Calu3 (cell line): ENCODE data around the gene ARL17B. TPM values are rescaled to one million over a fixed set of nuclear protein-coding genes. Genes with fewer than 3 reads are reported as not detected.
"Not testable (repeated sequence)": the region's sequence is repeated elsewhere in the genome, so short reads cannot be mapped to it uniquely, and the experiment has no call there.

ENCODE experiments used
- BruUV-seq: library from RNA; stranded (reverse); fragments of 400-500 nt; replicated peaks from 2 replicates; lab custom pipeline; 2021; lab: Mats Ljungman, UMichigan
- CTCF ChIA-PET: fragments of 300-600 bp; sonication (Branson Sonifier 250); formaldehyde crosslinking; loops from one replicate; lab custom pipeline; 2022; ENCODE audit warnings: antibody characterized with exemption; lab: Charles Lee
- DNase-seq: peaks from one replicate; pipeline ENCODE4 v3.0.0; 2022
- H3K27ac Mint-ChIP-seq: one replicate; pipeline ENCODE4 v1.8.0; 2022; ENCODE audit warnings: mixed read lengths; ENCODE audit not compliant: unreplicated experiment
- H3K27me3 Mint-ChIP-seq: one replicate; pipeline ENCODE4 v1.8.0; 2022; ENCODE audit warnings: mixed read lengths; ENCODE audit not compliant: unreplicated experiment
- H3K36me3 Mint-ChIP-seq: one replicate; pipeline ENCODE4 v1.8.0; 2022; ENCODE audit warnings: mild to moderate bottlenecking, moderate library complexity, mixed read lengths; ENCODE audit not compliant: insufficient read depth, unreplicated experiment
- H3K4me1 Mint-ChIP-seq: one replicate; pipeline ENCODE4 v1.8.0; 2022; ENCODE audit warnings: mild to moderate bottlenecking, low read depth, mixed read lengths; ENCODE audit not compliant: unreplicated experiment
- H3K4me3 Mint-ChIP-seq: one replicate; pipeline ENCODE4 v1.8.0; 2022; ENCODE audit warnings: mild to moderate bottlenecking, low read depth, moderate library complexity, mixed read lengths; ENCODE audit not compliant: unreplicated experiment
- H3K9me3 Mint-ChIP-seq: one replicate; pipeline ENCODE4 v1.8.0; 2022; ENCODE audit warnings: low read depth, mixed read lengths; ENCODE audit not compliant: unreplicated experiment
- intact Hi-C: fragments of 100-400 bp; cut with micrococcal nuclease; formaldehyde crosslinking; loops from one replicate; pipeline ENCODE4 v1.10.0; 2022; ENCODE audit not compliant: unreplicated experiment
- total RNA-seq: library from RNA; stranded (reverse); gene quantifications from 2 replicates; pipeline ENCODE4 v1.2.3, GENCODE V29; 2022

Gene ARL17B
- total RNA-seq, 1 experiment from 2014 or later = 41.7 TPM

GRCh38 chr17:46373418-46373817 lies 11.9 kb upstream of the ARL17B start:
- CTCF ChIA-PET, H3K9me3 Mint-ChIP-seq, DNase-seq, H3K4me3 Mint-ChIP-seq, H3K27me3 Mint-ChIP-seq, H3K27ac Mint-ChIP-seq, H3K36me3 Mint-ChIP-seq, H3K4me1 Mint-ChIP-seq, intact Hi-C loops, BruUV-seq: not testable (repeated sequence)

GRCh38 chr17:46372236-46373229 lies 11.0 kb upstream of the ARL17B start:
- DNase-seq, H3K9me3 Mint-ChIP-seq, H3K27me3 Mint-ChIP-seq, H3K36me3 Mint-ChIP-seq, H3K4me3 Mint-ChIP-seq, intact Hi-C loops, CTCF ChIA-PET, H3K4me1 Mint-ChIP-seq, H3K27ac Mint-ChIP-seq: not testable (repeated sequence)
- TSS peak; percentile 99 for BruUV-seq

GRCh38 chr17:46367520-46367919 lies 6.0 kb upstream of the ARL17B start:
- not testable (repeated sequence) for BruUV-seq, H3K4me1 Mint-ChIP-seq

GRCh38 chr17:46361145-46361735 lies 326 bp downstream of the ARL17B start:
- DNase-seq, H3K4me1 Mint-ChIP-seq, CTCF ChIA-PET, H3K36me3 Mint-ChIP-seq, BruUV-seq, H3K9me3 Mint-ChIP-seq, H3K4me3 Mint-ChIP-seq, H3K27ac Mint-ChIP-seq, H3K27me3 Mint-ChIP-seq, intact Hi-C loops: not testable (repeated sequence)

More at GRCh38 chr17:46367520-46367919, 6.0 kb upstream of the ARL17B start:
- H3K36me3 Mint-ChIP-seq, H3K9me3 Mint-ChIP-seq, H3K27ac Mint-ChIP-seq, H3K4me3 Mint-ChIP-seq, H3K27me3 Mint-ChIP-seq, DNase-seq, intact Hi-C loops, CTCF ChIA-PET: not testable (repeated sequence)

- intact Hi-C loops, H3K27me3 Mint-ChIP-seq, H3K9me3 Mint-ChIP-seq, H3K36me3 Mint-ChIP-seq, BruUV-seq, H3K27ac Mint-ChIP-seq, DNase-seq, CTCF ChIA-PET, H3K4me1 Mint-ChIP-seq, H3K4me3 Mint-ChIP-seq: not testable (repeated sequence)
These were observed 7.7 kb downstream of the ARL17B start for GRCh38 chr17:46353856-46354255.

GRCh38 chr17:46349060-46349459 lies 12.5 kb downstream of the ARL17B start:
- CTCF ChIA-PET, H3K4me3 Mint-ChIP-seq, H3K27ac Mint-ChIP-seq, H3K36me3 Mint-ChIP-seq, intact Hi-C loops, H3K9me3 Mint-ChIP-seq, DNase-seq, H3K4me1 Mint-ChIP-seq, H3K27me3 Mint-ChIP-seq: not testable (repeated sequence)
- BruUV-seq = TSS peak; percentile 13

GRCh38 chr17:46348345-46348744 lies 13.2 kb downstream of the ARL17B start:
- BruUV-seq, intact Hi-C loops, H3K27ac Mint-ChIP-seq, H3K36me3 Mint-ChIP-seq, H3K27me3 Mint-ChIP-seq, H3K9me3 Mint-ChIP-seq, H3K4me3 Mint-ChIP-seq, CTCF ChIA-PET, DNase-seq, H3K4me1 Mint-ChIP-seq: not testable (repeated sequence)

- H3K27ac Mint-ChIP-seq, H3K27me3 Mint-ChIP-seq, CTCF ChIA-PET, H3K4me3 Mint-ChIP-seq, H3K4me1 Mint-ChIP-seq, H3K36me3 Mint-ChIP-seq, H3K9me3 Mint-ChIP-seq, BruUV-seq, intact Hi-C loops, DNase-seq: not testable (repeated sequence)
These were observed 19.4 kb downstream of the ARL17B start for GRCh38 chr17:46342131-46342530.

GRCh38 chr17:46341220-46341619 lies 20.3 kb downstream of the ARL17B start:
- H3K9me3 Mint-ChIP-seq, H3K36me3 Mint-ChIP-seq, intact Hi-C loops, CTCF ChIA-PET, H3K27ac Mint-ChIP-seq, BruUV-seq, DNase-seq, H3K4me3 Mint-ChIP-seq, H3K27me3 Mint-ChIP-seq, H3K4me1 Mint-ChIP-seq: not testable (repeated sequence)

- H3K9me3 Mint-ChIP-seq, CTCF ChIA-PET, intact Hi-C loops, DNase-seq, H3K4me3 Mint-ChIP-seq, H3K27ac Mint-ChIP-seq, H3K4me1 Mint-ChIP-seq, BruUV-seq, H3K27me3 Mint-ChIP-seq, H3K36me3 Mint-ChIP-seq: not testable (repeated sequence)
These were observed 66.7 kb downstream of the ARL17B start, which contains the start of gene LRRC37A for GRCh38 chr17:46294831-46295230. TSS of gene LRRC37A (plus strand) at chr17:46295131. CDS start at chr17:46295134, 3 bp downstream.
